ENCODE data around the gene PTPRN2.

Gene PTPRN2

GRCh38 chr7:157753713-157754415 lies 833.8 kb downstream of the PTPRN2 start:
- no peaks in the 10 kb centered on the region for H3K36me3 Mint-ChIP-seq
- H3K27ac Mint-ChIP-seq, result no peak overlapping the region
- no peak overlapping the region for H3K4me3 Mint-ChIP-seq
- H3K4me1 Mint-ChIP-seq, result no peaks in the 10 kb centered on the region
- H3K9me3 Mint-ChIP-seq, result no peaks in the 10 kb centered on the region
- no peaks in the 10 kb centered on the region for H3K27me3 Mint-ChIP-seq

- no peak overlapping the region for H3K4me3 Mint-ChIP-seq
- H3K4me1 Mint-ChIP-seq, result no peaks in the 10 kb centered on the region
- H3K27me3 Mint-ChIP-seq, result no peaks in the 10 kb centered on the region
- no peaks in the 10 kb centered on the region for H3K36me3 Mint-ChIP-seq
- H3K27ac Mint-ChIP-seq, result no peak overlapping the region
- H3K9me3 Mint-ChIP-seq, result no peaks in the 10 kb centered on the region
These were observed 834.8 kb downstream of the PTPRN2 start for GRCh38 chr7:157752832-157753291.

GRCh38 chr7:157751951-157752673 lies 835.5 kb downstream of the PTPRN2 start:
- Mint-ChIP-seq H3K27me3 (no peaks in the 10 kb centered on the region), H3K4me1 (no peaks in the 10 kb centered on the region), H3K36me3 (no peaks in the 10 kb centered on the region), H3K9me3 (no peaks in the 10 kb centered on the region), H3K4me3 (no peak overlapping the region), H3K27ac (no peak overlapping the region)

GRCh38 chr7:157751406-157751805 lies 836.2 kb downstream of the PTPRN2 start:
- H3K27me3 Mint-ChIP-seq, result no peaks in the 10 kb centered on the region
- no peaks in the 10 kb centered on the region for H3K9me3 Mint-ChIP-seq
- H3K36me3 Mint-ChIP-seq, result no peaks in the 10 kb centered on the region
- no peak overlapping the region for H3K27ac Mint-ChIP-seq
- no peaks in the 10 kb centered on the region for H3K4me1 Mint-ChIP-seq
- H3K4me3 Mint-ChIP-seq, result no peak overlapping the region

GRCh38 chr7:157750291-157750690 lies 837.3 kb downstream of the PTPRN2 start:
- Mint-ChIP-seq H3K4me1 (no peaks in the 10 kb centered on the region), H3K27ac (no peak overlapping the region), H3K36me3 (no peaks in the 10 kb centered on the region), H3K9me3 (no peaks in the 10 kb centered on the region), H3K4me3 (no peak overlapping the region), H3K27me3 (no peaks in the 10 kb centered on the region)

- no peaks in the 10 kb centered on the region for H3K4me1 Mint-ChIP-seq
- H3K27ac Mint-ChIP-seq, result no peak overlapping the region
- H3K9me3 Mint-ChIP-seq, result no peaks in the 10 kb centered on the region
- no peaks in the 10 kb centered on the region for H3K27me3 Mint-ChIP-seq
- no peak overlapping the region for H3K4me3 Mint-ChIP-seq
- no peaks in the 10 kb centered on the region for H3K36me3 Mint-ChIP-seq
These were observed 841.6 kb downstream of the PTPRN2 start for GRCh38 chr7:157745721-157746709.

- no peaks in the 10 kb centered on the region for H3K9me3 Mint-ChIP-seq
- no peaks in the 10 kb centered on the region for H3K36me3 Mint-ChIP-seq
- H3K27me3 Mint-ChIP-seq, result peaks cover 2% of the 10 kb centered on the region
- H3K27ac Mint-ChIP-seq, result no peak overlapping the region
- H3K4me1 Mint-ChIP-seq, result no peaks in the 10 kb centered on the region
- no peak overlapping the region for H3K4me3 Mint-ChIP-seq
These were observed 842.6 kb downstream of the PTPRN2 start for GRCh38 chr7:157744786-157745601.

GRCh38 chr7:157743781-157744525 lies 843.7 kb downstream of the PTPRN2 start:
- Mint-ChIP-seq H3K9me3 (no peaks in the 10 kb centered on the region), H3K27me3 (peaks cover 2% of the 10 kb centered on the region), H3K4me3 (no peak overlapping the region), H3K4me1 (no peaks in the 10 kb centered on the region), H3K27ac (no peak overlapping the region), H3K36me3 (no peaks in the 10 kb centered on the region)

- no peaks in the 10 kb centered on the region for H3K4me1 Mint-ChIP-seq
- no peaks in the 10 kb centered on the region for H3K36me3 Mint-ChIP-seq
- no peaks in the 10 kb centered on the region for H3K9me3 Mint-ChIP-seq
- H3K4me3 Mint-ChIP-seq, result no peak overlapping the region
- H3K27ac Mint-ChIP-seq, result no peak overlapping the region
- peaks cover 5% of the 10 kb centered on the region for H3K27me3 Mint-ChIP-seq
These were observed 847.3 kb downstream of the PTPRN2 start for GRCh38 chr7:157740251-157740798.

- Mint-ChIP-seq H3K36me3 (no peaks in the 10 kb centered on the region), H3K4me1 (no peaks in the 10 kb centered on the region), H3K4me3 (no peak overlapping the region)
These were observed 848.0 kb downstream of the PTPRN2 start for GRCh38 chr7:157739650-157740049.

GRCh38 chr7:157739031-157739430 lies 848.6 kb downstream of the PTPRN2 start:
- no peak overlapping the region for H3K4me3 Mint-ChIP-seq
- H3K27me3 Mint-ChIP-seq, result peaks cover 5% of the 10 kb centered on the region
- no peaks in the 10 kb centered on the region for H3K4me1 Mint-ChIP-seq
- H3K27ac Mint-ChIP-seq, result no peak overlapping the region
- no peaks in the 10 kb centered on the region for H3K9me3 Mint-ChIP-seq
- H3K36me3 Mint-ChIP-seq, result no peaks in the 10 kb centered on the region

More at GRCh38 chr7:157739650-157740049, 848.0 kb downstream of the PTPRN2 start:
- Mint-ChIP-seq H3K9me3 (no peaks in the 10 kb centered on the region), H3K27ac (no peak overlapping the region), H3K27me3 (peaks cover 5% of the 10 kb centered on the region)

- no peaks in the 10 kb centered on the region for H3K4me1 Mint-ChIP-seq
- H3K27ac Mint-ChIP-seq, result peak overlapping the region; percentile 32
- H3K4me3 Mint-ChIP-seq, result no peak overlapping the region
- no peaks in the 10 kb centered on the region for H3K9me3 Mint-ChIP-seq
- no peaks in the 10 kb centered on the region for H3K36me3 Mint-ChIP-seq
- peaks cover 5% of the 10 kb centered on the region for H3K27me3 Mint-ChIP-seq
These were observed 849.6 kb downstream of the PTPRN2 start for GRCh38 chr7:157738066-157738460.

- no peaks in the 10 kb centered on the region for H3K36me3 Mint-ChIP-seq
- H3K4me1 Mint-ChIP-seq, result no peaks in the 10 kb centered on the region
- H3K4me3 Mint-ChIP-seq, result no peak overlapping the region
- no peaks in the 10 kb centered on the region for H3K9me3 Mint-ChIP-seq
- peaks cover 5% of the 10 kb centered on the region for H3K27me3 Mint-ChIP-seq
- no peak overlapping the region for H3K27ac Mint-ChIP-seq
These were observed 850.2 kb downstream of the PTPRN2 start for GRCh38 chr7:157737151-157738065.
